RWPE2 (cell line): ENCODE data around the gene N4BP2L2.
"Not testable (repeated sequence)": the region's sequence is repeated elsewhere in the genome, so short reads cannot be mapped to it uniquely, and the experiment has no call there.

Source experiments
- ATAC-seq: fragments of 200-7000 bp; cut with Tn5 transposase; 3 replicates; pipeline ENCODE4 v1.9.1; 2021; ENCODE audit warnings: low read depth
- DNase-seq: peaks from one replicate; pipeline ENCODE4 v3.0.0-alpha.2; 2020; ENCODE audit warnings: low spot score
- H3K27ac ChIP-seq: fragments of 450-650 bp; 2 replicates; pipeline ENCODE4 v1.5.1; 2017; ENCODE audit warnings: mild to moderate bottlenecking; ENCODE audit not compliant: poor library complexity, severe bottlenecking
- H3K27me3 ChIP-seq: fragments of 250-450 bp; sonication (Bioruptor Pico); 2 replicates; pipeline ENCODE4 v1.5.1; 2021; ENCODE audit warnings: mild to moderate bottlenecking, moderate library complexity; ENCODE audit not compliant: insufficient read depth, poor library complexity, severe bottlenecking
- H3K36me3 ChIP-seq: fragments of 250-450 bp; sonication (Bioruptor Pico); 2 replicates; pipeline ENCODE4 v1.5.1; 2020; ENCODE audit warnings: low read depth, mild to moderate bottlenecking, moderate library complexity
- H3K4me1 ChIP-seq: fragments of 250-450 bp; sonication (Bioruptor Pico); 2 replicates; pipeline ENCODE4 v1.5.1; 2021; ENCODE audit warnings: mild to moderate bottlenecking, moderate library complexity; ENCODE audit not compliant: insufficient read depth, poor library complexity, severe bottlenecking
- H3K4me3 ChIP-seq: fragments of 250-450 bp; sonication (Bioruptor Pico); 2 replicates; pipeline ENCODE4 v1.5.1; 2021; ENCODE audit warnings: mild to moderate bottlenecking, moderate library complexity; ENCODE audit not compliant: severe bottlenecking
- H3K9me3 ChIP-seq: fragments of 250-450 bp; sonication (Bioruptor Pico); 2 replicates; pipeline ENCODE4 v1.5.1; 2021; ENCODE audit warnings: mild to moderate bottlenecking, moderate library complexity; ENCODE audit not compliant: severe bottlenecking
- TF ChIP-seq, protein P1 (sequence below): fragments of 450-650 bp; IDR thresholded peaks from one replicate; pipeline ENCODE4 v1.5.1; 2017; ENCODE audit warnings: mild to moderate bottlenecking, moderate library complexity; ENCODE audit not compliant: poor library complexity, severe bottlenecking

N4BP2L2 gene

DNA sequence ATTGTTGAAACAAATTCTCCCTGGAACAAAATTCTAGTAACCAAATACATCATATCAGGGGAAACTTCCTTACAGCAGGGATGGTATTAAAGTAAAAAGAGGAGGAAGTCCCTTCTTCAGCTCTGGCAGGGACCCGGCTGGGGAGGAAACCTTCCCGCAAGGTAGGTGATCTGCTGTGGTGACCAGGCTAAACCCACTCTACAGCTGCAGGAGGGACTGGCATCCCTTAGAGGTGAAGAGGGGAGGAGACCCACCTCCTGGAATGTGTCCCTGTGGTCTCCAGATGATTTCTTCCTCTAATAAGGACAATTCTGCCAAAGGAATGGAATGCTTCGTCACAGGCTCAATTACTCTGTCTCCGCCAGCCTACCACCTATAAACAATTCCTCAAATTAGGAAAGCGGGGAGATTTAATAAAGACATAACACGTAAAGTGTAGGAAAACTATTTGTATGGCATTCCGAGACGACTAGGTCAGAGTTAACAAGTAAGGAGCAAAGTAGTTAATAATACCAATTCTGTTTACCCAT lies 47.0 kb upstream of the N4BP2L2 start:
- peak overlapping the region; percentile 98 for H3K4me3 ChIP-seq
- H3K27me3 ChIP-seq, result no peaks in the 10 kb centered on the region
- H3K36me3 ChIP-seq, result no peaks in the 10 kb centered on the region
- H3K9me3 ChIP-seq, result no peaks in the 10 kb centered on the region
- ATAC-seq (no peak), DNase-seq (no peak)
- peaks cover 9% of the 10 kb centered on the region for H3K4me1 ChIP-seq
- TF ChIP-seq, protein P1, sequence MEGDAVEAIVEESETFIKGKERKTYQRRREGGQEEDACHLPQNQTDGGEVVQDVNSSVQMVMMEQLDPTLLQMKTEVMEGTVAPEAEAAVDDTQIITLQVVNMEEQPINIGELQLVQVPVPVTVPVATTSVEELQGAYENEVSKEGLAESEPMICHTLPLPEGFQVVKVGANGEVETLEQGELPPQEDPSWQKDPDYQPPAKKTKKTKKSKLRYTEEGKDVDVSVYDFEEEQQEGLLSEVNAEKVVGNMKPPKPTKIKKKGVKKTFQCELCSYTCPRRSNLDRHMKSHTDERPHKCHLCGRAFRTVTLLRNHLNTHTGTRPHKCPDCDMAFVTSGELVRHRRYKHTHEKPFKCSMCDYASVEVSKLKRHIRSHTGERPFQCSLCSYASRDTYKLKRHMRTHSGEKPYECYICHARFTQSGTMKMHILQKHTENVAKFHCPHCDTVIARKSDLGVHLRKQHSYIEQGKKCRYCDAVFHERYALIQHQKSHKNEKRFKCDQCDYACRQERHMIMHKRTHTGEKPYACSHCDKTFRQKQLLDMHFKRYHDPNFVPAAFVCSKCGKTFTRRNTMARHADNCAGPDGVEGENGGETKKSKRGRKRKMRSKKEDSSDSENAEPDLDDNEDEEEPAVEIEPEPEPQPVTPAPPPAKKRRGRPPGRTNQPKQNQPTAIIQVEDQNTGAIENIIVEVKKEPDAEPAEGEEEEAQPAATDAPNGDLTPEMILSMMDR, result no peak
- H3K27ac ChIP-seq, result no peak overlapping the region

- H3K36me3 ChIP-seq, result no peaks in the 10 kb centered on the region
- H3K4me3 ChIP-seq, result no peak overlapping the region
- no peaks in the 10 kb centered on the region for H3K9me3 ChIP-seq
- no peaks in the 10 kb centered on the region for H3K4me1 ChIP-seq
- TF ChIP-seq, protein P1, result no peak
- no peak overlapping the region for H3K27ac ChIP-seq
- H3K27me3 ChIP-seq, result no peaks in the 10 kb centered on the region
- DNase-seq (no peak), ATAC-seq (no peak)
These were observed 44.4 kb upstream of the N4BP2L2 start for GRCh38 chr13:32582991-32583390.

- no peaks in the 10 kb centered on the region for H3K36me3 ChIP-seq
- H3K27ac ChIP-seq, result no peak overlapping the region
- TF ChIP-seq, protein P1, result no peak
- H3K4me1 ChIP-seq, result no peaks in the 10 kb centered on the region
- DNase-seq, result no peak
- H3K27me3 ChIP-seq, result no peaks in the 10 kb centered on the region
- no peak overlapping the region for H3K4me3 ChIP-seq
- no peaks in the 10 kb centered on the region for H3K9me3 ChIP-seq
- no peak for ATAC-seq
These were observed 43.7 kb upstream of the N4BP2L2 start for GRCh38 chr13:32582281-32582680.

DNA sequence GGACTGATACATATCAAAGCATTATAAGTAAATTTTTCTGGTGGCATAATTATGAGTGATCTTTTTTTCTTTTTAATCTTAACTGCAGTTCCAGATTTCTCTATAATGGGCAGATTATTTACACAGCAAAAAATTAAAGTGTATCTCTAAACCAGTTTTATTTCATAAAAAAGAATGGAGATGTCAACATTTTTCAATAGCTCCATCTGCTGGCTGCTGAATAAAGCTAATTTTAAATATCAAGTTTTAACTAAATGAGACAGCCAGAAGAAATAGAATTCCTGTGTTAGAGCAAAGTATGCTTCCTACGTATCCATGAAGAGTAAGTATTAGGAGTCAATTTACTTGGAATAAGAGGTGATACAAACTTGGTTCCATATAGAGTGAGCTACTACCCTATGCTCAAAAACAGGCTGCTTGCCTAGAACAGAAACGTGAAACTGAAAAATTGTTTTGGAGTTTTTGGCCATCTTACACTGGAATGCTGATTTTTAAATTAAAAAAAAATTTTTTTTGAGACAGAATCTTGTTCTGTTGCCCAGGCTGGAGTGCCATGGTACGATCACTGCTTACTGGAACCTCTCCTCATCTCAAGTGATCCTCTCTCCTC lies 42.7 kb upstream of the N4BP2L2 start:
- ATAC-seq (no peak), DNase-seq (no peak)
- H3K27ac ChIP-seq, result no peak overlapping the region
- H3K4me3 ChIP-seq, result no peak overlapping the region
- TF ChIP-seq, protein P1, result peak; percentile 71
- no peaks in the 10 kb centered on the region for H3K4me1 ChIP-seq
- H3K9me3 ChIP-seq, result no peaks in the 10 kb centered on the region
- H3K36me3 ChIP-seq, result no peaks in the 10 kb centered on the region
- no peaks in the 10 kb centered on the region for H3K27me3 ChIP-seq

DNA sequence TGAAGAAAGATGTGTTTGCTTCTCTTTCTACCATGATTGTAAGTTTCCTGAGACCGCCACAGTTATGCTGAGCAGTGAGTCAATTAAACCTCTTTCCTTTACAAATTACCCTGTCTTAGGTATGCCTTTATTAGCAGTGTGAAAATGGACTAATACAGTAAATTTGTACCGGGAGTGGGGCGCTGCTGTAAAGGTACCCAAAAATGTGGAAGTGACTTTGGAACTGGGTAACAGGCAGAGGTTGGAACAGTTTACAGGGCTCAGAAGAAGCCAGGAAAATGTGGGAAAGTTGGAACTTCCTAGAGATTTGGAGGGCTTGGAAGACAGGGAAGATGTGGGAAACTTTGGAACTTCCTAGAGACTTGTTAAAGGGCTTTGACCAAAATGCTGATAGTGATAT lies 38.4 kb upstream of the N4BP2L2 start:
- H3K27ac ChIP-seq, result no peak overlapping the region
- TF ChIP-seq, protein P1, result no peak
- ATAC-seq (no peak), DNase-seq (no peak)
- H3K4me3 ChIP-seq, result no peak overlapping the region
- no peaks in the 10 kb centered on the region for H3K4me1 ChIP-seq
- H3K36me3 ChIP-seq, result no peaks in the 10 kb centered on the region
- no peaks in the 10 kb centered on the region for H3K27me3 ChIP-seq
- H3K9me3 ChIP-seq, result no peaks in the 10 kb centered on the region

- not testable (repeated sequence) for ATAC-seq, DNase-seq, H3K27me3 ChIP-seq, H3K4me3 ChIP-seq, H3K9me3 ChIP-seq, H3K4me1 ChIP-seq, H3K27ac ChIP-seq, H3K36me3 ChIP-seq
These were observed 37.1 kb upstream of the N4BP2L2 start for GRCh38 chr13:32575687-32576086.

DNA sequence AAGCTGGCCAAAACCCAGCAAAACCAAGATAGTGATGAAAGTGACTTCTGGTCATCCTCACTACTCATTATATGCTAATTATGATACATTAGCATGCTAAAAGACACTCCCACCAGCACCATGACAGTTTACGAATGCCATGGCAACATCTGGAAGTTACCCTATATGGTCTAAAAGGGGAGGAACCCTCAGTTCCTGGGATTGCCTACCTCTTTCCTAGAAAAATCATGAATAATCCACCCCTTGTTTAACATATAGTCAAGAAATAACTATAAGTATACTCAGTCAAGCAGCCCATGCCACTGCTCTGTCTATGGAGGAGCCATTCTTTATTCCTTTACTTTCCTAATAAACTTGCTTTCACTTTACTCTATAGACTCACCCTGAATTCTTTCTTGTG lies 22.2 kb upstream of the N4BP2L2 start:
- ATAC-seq, H3K27ac ChIP-seq, H3K4me1 ChIP-seq, H3K36me3 ChIP-seq, DNase-seq, H3K27me3 ChIP-seq, H3K9me3 ChIP-seq, H3K4me3 ChIP-seq: not testable (repeated sequence)
